OCI-LY1 (cell line): ENCODE results near the gene WBP1L.

ENCODE experiments used
- CTCF ChIP-seq: fragments of 200-600 bp; sonication (generic), shearing (Covaris generic); IDR thresholded peaks from 2 replicates; pipeline ENCODE4 v1.5.1; 2017; ENCODE audit warnings: mild to moderate bottlenecking, antibody characterized with exemption, low read length, moderate library complexity, mixed read lengths
- EZH2 ChIP-seq: fragments of 200-600 bp; sonication (generic), shearing (Covaris generic); IDR thresholded peaks from 2 replicates; pipeline ENCODE4 v1.8.0; 2017; ENCODE audit warnings: borderline replicate concordance, mixed run types, mild to moderate bottlenecking, antibody characterized with exemption, low read length, moderate library complexity, mixed read lengths

- no peak for TF ChIP-seq CTCF
- no peak for TF ChIP-seq EZH2
Observed at GRCh38 chr10:102785818-102786217, 42.1 kb downstream of the WBP1L start.
